AG08396 (cell line): ENCODE measurements around the gene ADIRF.
A peak's percentile ranks its signal among the peaks of the same experiment; 100 is the strongest.
"Not testable (repeated sequence)": the region's sequence is repeated elsewhere in the genome, so short reads cannot be mapped to it uniquely, and the experiment has no call there.

Experiments used
- DNase-seq: peaks from one replicate; pipeline ENCODE4 v3.0.0; 2012; ENCODE audit warnings: low spot score, mixed read lengths

Gene ADIRF

GRCh38 chr10:86968271-86968993, at the start of gene ADIRF:
TSS of gene ADIRF (plus strand) at chr10:86968482. CDS start at chr10:86968545, 63 bp downstream.
- peak; percentile 57 for DNase-seq

- no peak for DNase-seq
These were observed 45.7 kb upstream of the ADIRF start for GRCh38 chr10:86922553-86922961.

GRCh38 chr10:86929468-86930380, 38.6 kb upstream of the ADIRF start:
- no peak for DNase-seq

- no peak for DNase-seq
These were observed 36.4 kb upstream of the ADIRF start for GRCh38 chr10:86931872-86932271.

GRCh38 chr10:86932674-86933073, 35.6 kb upstream of the ADIRF start:
- DNase-seq, result no peak

- not testable (repeated sequence) for DNase-seq
These were observed 34.0 kb upstream of the ADIRF start for GRCh38 chr10:86934162-86934711.

GRCh38 chr10:86936661-86937501, 31.4 kb upstream of the ADIRF start:
- DNase-seq, result no peak

- DNase-seq, result no peak
These were observed 30.7 kb upstream of the ADIRF start for GRCh38 chr10:86937502-86938154.

GRCh38 chr10:86938260-86938659, 30.0 kb upstream of the ADIRF start:
- no peak for DNase-seq

GRCh38 chr10:86940076-86940475, 28.2 kb upstream of the ADIRF start:
- not testable (repeated sequence) for DNase-seq

GRCh38 chr10:86940677-86941076, 27.6 kb upstream of the ADIRF start:
- no peak for DNase-seq

- DNase-seq, result no peak
These were observed 26.9 kb upstream of the ADIRF start for GRCh38 chr10:86941426-86941825.

GRCh38 chr10:86941991-86942421, 26.3 kb upstream of the ADIRF start:
- DNase-seq, result no peak

- DNase-seq, result no peak
These were observed 25.6 kb upstream of the ADIRF start for GRCh38 chr10:86942441-86943315.

- DNase-seq, result no peak
These were observed 24.8 kb upstream of the ADIRF start for GRCh38 chr10:86943316-86944030.

- DNase-seq, result no peak
These were observed 24.3 kb upstream of the ADIRF start for GRCh38 chr10:86944031-86944419.

GRCh38 chr10:86944471-86944870, 23.8 kb upstream of the ADIRF start:
- peak; percentile 11 for DNase-seq

GRCh38 chr10:86944907-86945306, 23.4 kb upstream of the ADIRF start:
- no peak for DNase-seq

- DNase-seq, result peak; percentile 16
These were observed 22.7 kb upstream of the ADIRF start for GRCh38 chr10:86945361-86946212.
